Fibroblast of skin of back (primary cell): ENCODE data around the gene MICOS13.

Experiments used
- DNase-seq: peaks from one replicate; pipeline ENCODE4 v3.0.0-alpha.2; 2013

Gene MICOS13

GRCh38 chr19:5667751-5668271, 12.5 kb downstream of the MICOS13 start:
- DNase-seq, result no peak

- no peak for DNase-seq
Observed at GRCh38 chr19:5666921-5667610, 13.2 kb downstream of the MICOS13 start.

GRCh38 chr19:5665781-5666513, 14.4 kb downstream of the MICOS13 start:
- DNase-seq, result peak; percentile 63

- DNase-seq, result no peak
Observed at GRCh38 chr19:5664515-5664914, 15.8 kb downstream of the MICOS13 start.

- DNase-seq, result no peak
Observed at GRCh38 chr19:5663904-5664303, 16.4 kb downstream of the MICOS13 start.

GRCh38 chr19:5661483-5661882, 18.8 kb downstream of the MICOS13 start:
- DNase-seq, result no peak

GRCh38 chr19:5655412-5655811, 24.9 kb downstream of the MICOS13 start:
- no peak for DNase-seq

GRCh38 chr19:5654931-5655330, 25.4 kb downstream of the MICOS13 start:
- no peak for DNase-seq

GRCh38 chr19:5652261-5652660, 28.1 kb downstream of the MICOS13 start:
- no peak for DNase-seq

- no peak for DNase-seq
Observed at GRCh38 chr19:5651361-5651760, 29.0 kb downstream of the MICOS13 start.

- DNase-seq, result no peak
Observed at GRCh38 chr19:5648464-5648863, 31.9 kb downstream of the MICOS13 start.

GRCh38 chr19:5646703-5647102, 33.6 kb downstream of the MICOS13 start:
- no peak for DNase-seq

- no peak for DNase-seq
Observed at GRCh38 chr19:5645409-5645808, 34.9 kb downstream of the MICOS13 start.

- no peak for DNase-seq
Observed at GRCh38 chr19:5644037-5644436, 36.3 kb downstream of the MICOS13 start.

GRCh38 chr19:5643060-5643459, 37.3 kb downstream of the MICOS13 start:
- DNase-seq, result no peak

GRCh38 chr19:5642204-5642603, 38.1 kb downstream of the MICOS13 start:
- no peak for DNase-seq

- no peak for DNase-seq
Observed at GRCh38 chr19:5641171-5641570, 39.1 kb downstream of the MICOS13 start.

GRCh38 chr19:5637971-5638370, 42.3 kb downstream of the MICOS13 start:
- no peak for DNase-seq

GRCh38 chr19:5635427-5635826, 44.9 kb downstream of the MICOS13 start:
- no peak for DNase-seq

GRCh38 chr19:5632657-5633056, 47.7 kb downstream of the MICOS13 start:
- no peak for DNase-seq

GRCh38 chr19:5632241-5632612, 48.1 kb downstream of the MICOS13 start:
- DNase-seq, result no peak

GRCh38 chr19:5631567-5632240, 48.6 kb downstream of the MICOS13 start:
- DNase-seq, result no peak

GRCh38 chr19:5628919-5629481, 51.3 kb downstream of the MICOS13 start:
- DNase-seq, result no peak
